Liver (tissue), 3 donors: Measurements from ENCODE around the gene CCDC61.

Experiments
- CTCF ChIP-seq: fragments of 150-350 bp; IDR thresholded peaks from 2 replicates; pipeline ENCODE4 v1.5.1; 2017; ENCODE audit warnings: improper control_type of control experiment, low read depth, low read length; ENCODE audit not compliant: missing input control
- FOXA2 ChIP-seq: IDR thresholded peaks from 2 replicates; pipeline ENCODE4 v1.6.1; 2016; ENCODE audit warnings: antibody characterized with exemption
- HNF4A ChIP-seq, 2 donors: conservative IDR thresholded peaks; 2 replicates each; pipeline ENCODE4 v1.6.1; 2016; ENCODE audit warnings: antibody characterized with exemption in 2 of 2, mild to moderate bottlenecking in 2 of 2
- JUND ChIP-seq, 2 donors: IDR thresholded peaks; 2 replicates each; pipeline ENCODE4 v1.6.1; 2016; ENCODE audit warnings: antibody characterized with exemption in 2 of 2
- MAX ChIP-seq: IDR thresholded peaks from 2 replicates; pipeline ENCODE4 v1.6.1; 2016; ENCODE audit warnings: antibody characterized with exemption
- RAD21 ChIP-seq, 2 donors: IDR thresholded peaks; 2 replicates each; pipeline ENCODE4 v1.6.1; 2016; ENCODE audit warnings: antibody characterized with exemption in 2 of 2, mild to moderate bottlenecking in 2 of 2
- TAF1 ChIP-seq: conservative IDR thresholded peaks from 2 replicates; pipeline ENCODE4 v1.6.1; 2016; ENCODE audit warnings: antibody characterized with exemption, mild to moderate bottlenecking
- ZBTB33 ChIP-seq: IDR thresholded peaks from 2 replicates; pipeline ENCODE4 v1.6.1; 2016; ENCODE audit warnings: antibody characterized with exemption
- donor health status: healthy.
- donor health status: healthy.

- TF ChIP-seq CTCF (no peak), MAX (no peak), ZBTB33 (no peak), TAF1 (no peak), RAD21 (IDR thresholded peaks at IDR 0.05) (no peak), HNF4A (conservative IDR thresholded peaks at IDR 0.05) (no peak), JUND (IDR thresholded peaks at IDR 0.05) (no peak), FOXA2 (no peak)
Measured at GRCh38 chr19:46060012-46060411, 64.7 kb downstream of the CCDC61 start.
